Nephron progenitor cell (in vitro differentiated cells): ENCODE results near the gene ZC3H8.

ENCODE experiments used
- DNase-seq: peaks from one replicate; pipeline ENCODE4 v3.0.0; 2021
- H3K27ac Mint-ChIP-seq: 2 replicates; pipeline ENCODE4 v1.8.0; 2021; ENCODE audit warnings: mild to moderate bottlenecking, moderate library complexity, mixed read lengths
- H3K27me3 Mint-ChIP-seq: 2 replicates; pipeline ENCODE4 v1.8.0; 2021; ENCODE audit warnings: mild to moderate bottlenecking, low read depth, mixed read lengths; ENCODE audit not compliant: poor library complexity
- H3K36me3 Mint-ChIP-seq: 2 replicates; pipeline ENCODE4 v1.8.0; 2021; ENCODE audit warnings: low read depth, mixed read lengths
- H3K4me1 Mint-ChIP-seq: 2 replicates; pipeline ENCODE4 v1.8.0; 2021; ENCODE audit warnings: mixed read lengths
- H3K4me3 Mint-ChIP-seq: 2 replicates; pipeline ENCODE4 v1.8.0; 2021; ENCODE audit warnings: mild to moderate bottlenecking, moderate library complexity, mixed read lengths
- H3K9me3 Mint-ChIP-seq: 2 replicates; pipeline ENCODE4 v1.8.0; 2021; ENCODE audit warnings: mild to moderate bottlenecking, moderate library complexity, mixed read lengths
- TF ChIP-seq, protein P1 (sequence below): fragments of 200-600 bp; sonication (generic); IDR thresholded peaks from 2 replicates; pipeline ENCODE4 v1.5.0; 2021; ENCODE audit warnings: antibody characterized with exemption

ZC3H8 gene

DNA sequence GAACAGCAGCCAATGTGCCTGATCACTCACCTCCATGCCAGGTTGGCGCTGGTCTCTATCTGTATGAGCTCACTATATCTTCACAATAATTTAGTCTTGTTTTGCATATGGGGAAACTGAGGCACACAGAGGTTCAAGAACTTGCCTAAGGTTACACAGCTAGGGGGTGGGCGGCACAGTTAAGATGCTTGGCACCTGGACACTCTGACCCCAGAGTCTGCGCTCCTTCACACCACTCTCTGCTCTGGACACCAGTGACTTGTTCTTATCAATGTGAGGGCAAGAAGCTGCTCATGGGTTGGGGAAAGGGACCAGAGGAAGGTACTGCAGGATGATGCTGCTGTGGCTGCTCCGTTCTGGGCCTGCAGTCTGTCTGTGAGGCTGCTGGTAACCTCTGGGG is 89.5 kb downstream of the ZC3H8 start:
- peaks cover 15% of the 10 kb centered on the region for H3K4me1 Mint-ChIP-seq
- TF ChIP-seq, protein P1, sequence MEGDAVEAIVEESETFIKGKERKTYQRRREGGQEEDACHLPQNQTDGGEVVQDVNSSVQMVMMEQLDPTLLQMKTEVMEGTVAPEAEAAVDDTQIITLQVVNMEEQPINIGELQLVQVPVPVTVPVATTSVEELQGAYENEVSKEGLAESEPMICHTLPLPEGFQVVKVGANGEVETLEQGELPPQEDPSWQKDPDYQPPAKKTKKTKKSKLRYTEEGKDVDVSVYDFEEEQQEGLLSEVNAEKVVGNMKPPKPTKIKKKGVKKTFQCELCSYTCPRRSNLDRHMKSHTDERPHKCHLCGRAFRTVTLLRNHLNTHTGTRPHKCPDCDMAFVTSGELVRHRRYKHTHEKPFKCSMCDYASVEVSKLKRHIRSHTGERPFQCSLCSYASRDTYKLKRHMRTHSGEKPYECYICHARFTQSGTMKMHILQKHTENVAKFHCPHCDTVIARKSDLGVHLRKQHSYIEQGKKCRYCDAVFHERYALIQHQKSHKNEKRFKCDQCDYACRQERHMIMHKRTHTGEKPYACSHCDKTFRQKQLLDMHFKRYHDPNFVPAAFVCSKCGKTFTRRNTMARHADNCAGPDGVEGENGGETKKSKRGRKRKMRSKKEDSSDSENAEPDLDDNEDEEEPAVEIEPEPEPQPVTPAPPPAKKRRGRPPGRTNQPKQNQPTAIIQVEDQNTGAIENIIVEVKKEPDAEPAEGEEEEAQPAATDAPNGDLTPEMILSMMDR: no peak
- H3K9me3 Mint-ChIP-seq: no peaks in the 10 kb centered on the region
- no peak overlapping the region for H3K4me3 Mint-ChIP-seq
- DNase-seq: no peak
- peaks cover 10% of the 10 kb centered on the region for H3K27me3 Mint-ChIP-seq
- H3K36me3 Mint-ChIP-seq: peaks cover 59% of the 10 kb centered on the region
- H3K27ac Mint-ChIP-seq: no peak overlapping the region

DNA sequence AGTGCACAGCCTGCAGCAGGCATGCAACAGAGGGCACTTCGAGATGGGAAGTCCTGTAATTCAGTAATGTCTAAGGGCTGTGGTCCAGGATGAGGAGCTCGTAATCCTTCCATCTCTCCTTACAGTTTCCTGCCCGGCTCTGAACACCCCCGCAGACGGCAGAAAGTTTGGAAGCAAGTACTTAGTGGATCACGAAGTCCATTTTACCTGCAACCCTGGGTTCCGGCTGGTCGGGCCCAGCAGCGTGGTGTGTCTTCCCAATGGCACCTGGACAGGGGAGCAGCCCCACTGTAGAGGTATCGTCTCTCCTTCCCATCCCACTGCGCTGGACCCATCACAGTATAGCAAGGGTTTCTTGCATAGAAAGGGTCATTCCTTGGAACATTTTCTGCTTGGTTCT is 90.0 kb downstream of the ZC3H8 start:
- peaks cover 61% of the 10 kb centered on the region for H3K36me3 Mint-ChIP-seq
- no peak overlapping the region for H3K4me3 Mint-ChIP-seq
- peaks cover 17% of the 10 kb centered on the region for H3K4me1 Mint-ChIP-seq
- no peak for DNase-seq
- TF ChIP-seq, protein P1: no peak
- H3K27ac Mint-ChIP-seq: no peak overlapping the region
- H3K9me3 Mint-ChIP-seq: no peaks in the 10 kb centered on the region
- H3K27me3 Mint-ChIP-seq: peaks cover 10% of the 10 kb centered on the region

DNA sequence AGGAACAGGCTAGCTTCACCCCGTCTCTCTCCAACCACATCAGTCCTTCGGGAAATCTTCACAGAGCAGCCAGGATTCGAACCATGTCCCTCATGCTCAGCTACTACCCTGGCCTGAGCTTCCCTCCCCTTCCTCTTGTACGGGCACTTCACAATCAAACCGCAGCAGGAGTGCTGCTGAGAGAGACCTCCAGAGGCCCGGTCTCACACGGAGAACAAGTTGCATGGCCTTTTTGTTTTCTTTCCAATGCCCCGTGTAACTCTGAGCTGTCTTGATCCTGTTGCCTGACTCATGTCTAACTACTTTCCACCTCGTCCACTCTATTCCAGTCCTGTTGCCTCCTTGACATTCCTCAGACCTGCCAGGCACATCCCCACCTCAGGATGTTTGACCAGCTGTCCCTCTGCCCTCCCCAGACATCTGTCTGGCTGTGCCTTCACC is 91.3 kb downstream of the ZC3H8 start:
- H3K27ac Mint-ChIP-seq: peak overlapping the region; percentile 70

DNA sequence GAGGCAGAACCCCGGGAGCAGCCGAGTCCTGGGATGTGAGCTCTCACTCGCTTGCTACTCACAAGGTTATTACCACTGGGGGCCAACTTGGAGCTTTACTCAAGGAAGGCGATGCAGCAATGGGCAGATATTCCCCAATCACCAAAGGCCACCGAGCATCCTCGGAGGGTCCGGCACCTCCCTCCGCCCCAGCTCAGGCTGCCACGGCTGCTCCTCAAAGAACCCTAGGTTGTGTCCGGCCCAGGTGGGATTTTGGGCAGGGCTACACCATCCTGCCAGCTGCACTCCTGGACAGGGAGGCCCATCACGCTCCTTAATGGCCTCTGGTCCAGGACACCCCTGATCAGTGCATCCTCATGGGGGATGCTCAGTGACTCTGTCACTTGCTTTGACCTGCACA is 91.9 kb downstream of the ZC3H8 start:
- peaks cover 17% of the 10 kb centered on the region for H3K4me1 Mint-ChIP-seq
- peaks cover 50% of the 10 kb centered on the region for H3K36me3 Mint-ChIP-seq
- DNase-seq: no peak
- no peaks in the 10 kb centered on the region for H3K9me3 Mint-ChIP-seq
- TF ChIP-seq, protein P1: no peak
- peaks cover 10% of the 10 kb centered on the region for H3K27me3 Mint-ChIP-seq
- no peak overlapping the region for H3K27ac Mint-ChIP-seq
- no peak overlapping the region for H3K4me3 Mint-ChIP-seq

More for the DNA sequence above, 91.3 kb downstream of the ZC3H8 start:
- Mint-ChIP-seq H3K9me3 (no peaks in the 10 kb centered on the region), H3K4me3 (no peak overlapping the region), H3K36me3 (peaks cover 56% of the 10 kb centered on the region), H3K4me1 (peaks cover 17% of the 10 kb centered on the region), H3K27me3 (peaks cover 10% of the 10 kb centered on the region)
- DNase-seq: no peak
- TF ChIP-seq, protein P1: no peak

DNA sequence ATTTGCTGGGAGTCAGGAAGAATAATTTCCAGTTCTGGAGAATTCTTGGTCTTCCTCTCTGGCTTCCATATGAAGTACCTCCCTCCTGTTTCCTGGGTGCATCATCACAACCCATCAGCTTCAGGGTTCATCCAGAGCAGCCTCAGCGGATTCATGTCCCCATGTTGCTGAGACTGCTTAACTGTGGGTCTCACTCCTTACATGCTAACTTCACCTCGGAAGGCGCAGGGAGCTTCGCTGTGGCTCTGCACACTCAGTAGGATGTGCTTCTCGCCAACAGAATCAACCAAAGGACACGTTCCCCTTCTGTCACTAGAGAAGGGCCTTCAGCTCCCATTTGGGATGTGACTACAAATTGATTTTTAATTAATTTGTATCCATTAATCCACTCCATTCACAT is 92.5 kb downstream of the ZC3H8 start:
- peaks cover 17% of the 10 kb centered on the region for H3K4me1 Mint-ChIP-seq
- no peak overlapping the region for H3K27ac Mint-ChIP-seq
- H3K4me3 Mint-ChIP-seq: no peak overlapping the region
- H3K9me3 Mint-ChIP-seq: no peaks in the 10 kb centered on the region
- TF ChIP-seq, protein P1: no peak
- DNase-seq: no peak
- peaks cover 10% of the 10 kb centered on the region for H3K27me3 Mint-ChIP-seq
- peaks cover 46% of the 10 kb centered on the region for H3K36me3 Mint-ChIP-seq
